ENCODE data around the gene PRKCE.

The PRKCE gene

GRCh38 chr2:45814951-45815621, 163.6 kb downstream of the PRKCE start:
- DNase-seq, result no peak

GRCh38 chr2:45816272-45816671, 164.8 kb downstream of the PRKCE start:
- DNase-seq, result no peak

- DNase-seq, result no peak
These were observed 167.1 kb downstream of the PRKCE start for GRCh38 chr2:45818591-45818990.

- no peak for DNase-seq
These were observed 168.6 kb downstream of the PRKCE start for GRCh38 chr2:45820048-45820447.

- no peak for DNase-seq
These were observed 170.2 kb downstream of the PRKCE start for GRCh38 chr2:45821558-45822271.

- no peak for DNase-seq
These were observed 170.8 kb downstream of the PRKCE start for GRCh38 chr2:45822272-45822630.

- no peak for DNase-seq
These were observed 172.3 kb downstream of the PRKCE start for GRCh38 chr2:45823723-45824206.

- no peak for DNase-seq
These were observed 173.7 kb downstream of the PRKCE start for GRCh38 chr2:45825001-45825651.

DNA sequence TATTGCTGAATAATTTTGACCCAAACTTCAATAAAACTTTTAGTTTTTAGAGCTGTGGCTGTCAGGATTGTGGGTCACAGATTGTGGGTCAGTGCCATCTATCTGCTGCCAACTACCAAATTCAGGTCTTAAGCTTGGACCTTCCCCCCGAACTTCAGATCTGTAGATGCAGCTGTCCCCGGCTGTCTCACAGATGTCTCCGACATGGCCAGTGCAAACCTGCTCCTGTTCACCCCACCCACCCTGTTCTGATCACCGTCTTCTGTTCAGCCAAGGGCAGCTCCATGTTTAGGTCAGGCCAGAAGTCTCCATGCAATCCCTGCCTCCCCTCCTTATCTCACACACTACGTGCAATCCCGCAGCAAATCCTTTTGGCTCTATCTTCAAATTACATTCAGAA, 175.0 kb downstream of the PRKCE start:
- no peak for DNase-seq

GRCh38 chr2:45826884-45827635, 175.6 kb downstream of the PRKCE start:
- DNase-seq, result no peak

GRCh38 chr2:45830322-45830721, 178.8 kb downstream of the PRKCE start:
- no peak for DNase-seq

- DNase-seq, result no peak
These were observed 182.0 kb downstream of the PRKCE start for GRCh38 chr2:45833301-45833967.

DNA sequence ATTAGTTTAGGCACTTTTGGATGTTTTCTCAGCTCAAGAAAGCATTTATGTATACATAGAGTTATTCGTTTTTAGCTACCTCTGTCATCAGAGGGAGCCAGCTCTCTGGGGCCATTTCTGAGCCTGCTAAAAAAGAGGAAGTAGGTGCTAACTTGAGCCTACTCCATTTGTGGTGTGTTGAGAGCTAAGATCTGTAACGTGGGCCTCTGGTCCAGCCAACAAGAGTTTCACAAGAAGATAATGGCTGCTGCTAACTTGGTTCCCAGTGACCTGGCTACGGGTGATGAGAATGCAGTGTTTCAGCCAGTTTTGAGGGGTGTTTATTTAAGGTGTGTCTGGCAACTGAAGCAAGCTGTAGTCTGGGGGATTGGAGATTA, 182.5 kb downstream of the PRKCE start:
- peak in 1 of 2 donors; percentile 19 for DNase-seq

DNA sequence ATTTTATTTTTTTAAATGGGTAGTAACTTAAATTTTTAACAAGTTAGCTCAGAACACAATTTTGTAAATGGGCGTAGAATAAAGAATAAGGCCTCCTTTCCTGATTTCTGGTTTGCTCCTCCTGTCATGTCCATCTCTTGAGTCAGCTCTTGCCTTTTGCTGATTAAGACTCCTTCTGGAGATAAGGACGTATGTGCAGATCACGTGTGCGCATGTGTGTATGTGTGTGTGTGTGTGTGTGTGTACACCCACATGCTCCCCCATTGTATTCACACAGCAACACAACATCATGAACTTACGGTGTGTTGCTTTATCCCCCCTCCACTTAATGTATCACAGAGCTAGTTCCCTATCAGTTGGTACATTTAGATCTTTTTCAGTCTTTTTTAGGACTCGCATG, 182.9 kb downstream of the PRKCE start:
- DNase-seq, result no peak

- no peak for DNase-seq
These were observed 183.4 kb downstream of the PRKCE start for GRCh38 chr2:45834858-45835257.

DNA sequence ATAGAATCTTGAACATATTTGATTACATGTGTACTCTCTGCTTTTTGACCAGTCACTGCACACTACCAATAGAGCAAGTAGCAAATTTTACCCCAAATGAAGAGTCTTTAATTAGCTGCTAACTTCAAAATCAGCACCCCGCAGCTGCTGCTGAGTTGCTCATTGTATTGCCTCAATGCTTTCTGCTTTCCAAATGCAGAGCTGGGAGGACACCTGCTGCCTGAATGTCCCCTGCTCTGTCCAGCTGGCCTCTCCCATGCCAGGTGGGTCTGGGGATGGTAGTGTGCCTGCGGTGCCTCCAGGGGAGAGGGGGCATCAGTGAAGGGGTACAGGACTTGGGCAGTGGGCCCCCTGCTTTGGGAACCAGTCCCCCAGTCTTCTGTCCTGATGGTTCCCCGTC, 184.8 kb downstream of the PRKCE start:
- DNase-seq, result no peak

DNA sequence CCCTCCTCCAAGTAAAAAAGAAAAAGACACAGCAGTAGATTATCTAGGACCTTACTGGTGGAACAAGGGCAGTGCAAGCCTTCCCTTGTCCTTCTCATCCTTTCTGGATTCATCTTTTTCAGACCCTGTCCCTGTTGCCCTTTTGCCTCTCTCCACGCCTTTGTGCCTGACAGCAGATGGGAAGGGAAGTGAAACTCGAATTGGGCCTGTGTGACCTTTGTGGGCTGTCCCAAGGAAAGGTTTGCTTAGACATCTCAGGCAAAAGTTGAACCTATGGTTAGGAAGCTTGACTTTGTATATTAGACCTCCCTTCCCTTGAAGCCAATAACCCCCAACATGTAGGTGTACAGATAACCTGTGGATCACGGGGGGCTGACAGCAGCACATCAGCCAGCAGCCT, 185.3 kb downstream of the PRKCE start:
- DNase-seq, result peak in 1 of 2 donors; percentile 34

DNA sequence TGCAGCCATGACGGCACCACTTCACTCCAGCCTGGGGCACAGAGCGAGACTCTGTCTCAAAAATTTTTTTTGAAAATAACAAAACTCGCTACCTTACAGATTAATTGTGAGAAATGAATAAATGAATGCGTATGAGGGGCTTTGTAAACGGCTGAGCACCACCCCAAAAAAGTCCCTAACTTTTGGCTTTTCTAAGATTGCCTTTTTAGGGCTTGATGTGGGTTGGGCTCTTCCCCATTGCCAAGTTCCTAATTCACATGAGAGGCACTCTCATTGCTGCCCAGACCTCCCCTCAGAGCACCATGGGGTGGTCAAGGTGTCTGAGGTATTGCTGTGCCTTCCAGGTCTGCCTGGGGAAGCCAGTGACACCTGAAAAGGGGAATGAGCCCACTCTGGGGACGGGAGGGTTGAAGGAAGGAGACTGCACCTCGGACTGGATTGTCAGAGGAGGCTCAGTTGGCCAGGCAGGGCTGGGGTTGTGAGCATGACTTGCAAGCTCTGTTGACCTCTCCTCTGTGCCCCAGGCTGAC, 186.4 kb downstream of the PRKCE start:
- no peak for DNase-seq

DNA sequence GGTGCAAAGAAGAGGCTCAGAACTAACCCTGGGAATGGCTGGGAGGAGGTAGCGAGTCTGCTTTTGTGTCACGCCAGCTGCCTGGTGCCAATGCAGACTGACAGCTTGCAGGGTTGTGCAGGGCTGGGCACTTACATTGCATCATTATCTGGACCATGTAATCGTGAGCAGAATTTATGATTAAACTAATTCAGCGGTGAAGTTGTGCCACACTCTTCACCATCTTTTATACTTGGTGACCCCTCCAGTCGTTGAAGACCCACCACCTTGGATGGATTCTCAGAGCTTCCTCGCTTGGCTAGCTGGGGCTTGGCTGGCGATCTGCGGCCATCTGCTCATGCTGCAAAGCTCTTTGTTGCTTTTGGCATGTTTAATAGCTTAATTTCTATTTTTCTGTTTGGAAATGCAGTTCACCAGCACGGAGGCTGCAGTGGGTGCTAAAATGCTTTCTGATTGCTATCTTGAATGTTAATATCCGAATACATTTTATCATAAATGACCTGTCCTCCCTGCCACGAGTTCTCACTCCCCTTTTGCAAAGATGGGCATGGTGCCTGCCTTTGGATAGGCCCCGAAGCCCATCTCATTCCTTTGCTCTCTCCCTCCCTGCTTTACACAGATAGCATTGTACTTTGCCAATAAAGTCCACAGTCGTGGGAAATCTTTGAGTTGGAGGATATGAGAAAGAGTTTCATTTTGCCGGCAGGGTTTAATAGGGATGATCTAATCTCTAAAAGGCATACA, 188.2 kb downstream of the PRKCE start:
- no peak for DNase-seq

- no peak for DNase-seq
These were observed 189.0 kb downstream of the PRKCE start for GRCh38 chr2:45840481-45840880.

GRCh38 chr2:45841752-45842407, 190.4 kb downstream of the PRKCE start:
- DNase-seq, result no peak
